ENCODE data around the gene EIF2S3B. TPM values are rescaled to one million over a fixed set of nuclear protein-coding genes. Genes with fewer than 3 reads are reported as not detected.

Gene EIF2S3B
- total RNA-seq, 2 experiments from 2014 or later, result 0.95 to 1.0 TPM

DNA sequence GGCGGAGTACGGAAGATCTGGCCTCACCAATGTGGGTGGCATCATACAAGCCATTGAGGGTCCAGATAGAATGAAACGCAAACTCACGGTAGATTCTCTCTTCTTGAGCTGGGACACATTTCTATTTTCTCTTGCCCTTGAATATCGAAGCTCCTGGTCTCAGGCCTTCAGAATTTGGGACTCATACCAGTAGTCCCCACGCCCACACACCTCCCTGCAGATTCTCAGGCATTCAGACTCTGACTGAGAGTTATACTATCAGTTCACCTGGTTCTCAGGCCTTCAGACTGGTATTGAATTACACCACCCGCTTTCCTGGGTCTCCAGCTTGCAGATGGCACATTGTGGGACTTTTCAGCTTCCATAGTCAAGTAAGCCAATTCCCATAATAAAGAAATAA lies 37.8 kb downstream of the EIF2S3B start:
- DNase-seq (ENCODE audit: low spot score), result no peak
- intact Hi-C loops (cut with micrococcal nuclease; ENCODE audit: unreplicated experiment), result no loop called here

GRCh38 chr12:10551375-10551774 lies 45.7 kb downstream of the EIF2S3B start:
- intact Hi-C loops (cut with micrococcal nuclease; ENCODE audit: unreplicated experiment), result loop anchor here (10.0 kb wide), 1 partner anchor 807 kb away; no protein-coding TSS in a partner anchor
- CTCF ChIA-PET (ENCODE audit: unreplicated experiment), result no interaction called here
- no peak for TF ChIP-seq EZH2phosphoT487 (IDR thresholded peaks at IDR 0.05; ENCODE audit: borderline replicate concordance, low read depth, low read length)
- TF ChIP-seq CTCF (conservative IDR thresholded peaks at IDR 0.05; ENCODE audit: low read length), result no peak

More for the DNA sequence above, 37.8 kb downstream of the EIF2S3B start:
- Histone ChIP-seq H3K79me2 (ENCODE audit: insufficient read depth, low read depth, low read length) (no peaks in the 10 kb centered on the region), H3K36me3 (ENCODE audit: insufficient read depth, low read length) (peaks cover 19% of the 10 kb centered on the region), H3K4me3 (ENCODE audit: low read depth, low read length, poor library complexity, severe bottlenecking) (no peak overlapping the region), H3K4me1 (ENCODE audit: insufficient read depth, low read length, poor library complexity, severe bottlenecking) (peaks cover 27% of the 10 kb centered on the region), H2AFZ (ENCODE audit: low read length) (0 out of 2 replicates have a peak overlapping the region, but pooled peaks have one; percentile 8), H4K20me1 (ENCODE audit: insufficient read depth, low read length) (no peaks in the 10 kb centered on the region), H3K9me3 (ENCODE audit: low read length) (peaks cover 30% of the 10 kb centered on the region; the same call in 1 of the 2 replicates), H3K27ac (ENCODE audit: low read depth, low read length, poor library complexity, severe bottlenecking) (no peak overlapping the region), H3K4me2 (ENCODE audit: low read length) (no peak overlapping the region), H3K9me2 (ENCODE audit: insufficient read depth, low read length) (no peaks in the 10 kb centered on the region)
- no TSS peak for BruUV-seq (replicated peaks)
- CTCF ChIA-PET (ENCODE audit: unreplicated experiment), result no interaction called here
- POLR2A ChIA-PET, result interaction anchor here (1.7 to 2.3 kb wide), 2 partner anchors 11 to 14 kb away, joined by 4 to 8 read pairs; no protein-coding TSS in a partner anchor
- TF ChIP-seq CTCF (conservative IDR thresholded peaks at IDR 0.05; ENCODE audit: low read length) (no peak), EZH2phosphoT487 (IDR thresholded peaks at IDR 0.05; ENCODE audit: borderline replicate concordance, low read depth, low read length) (no peak)

DNA sequence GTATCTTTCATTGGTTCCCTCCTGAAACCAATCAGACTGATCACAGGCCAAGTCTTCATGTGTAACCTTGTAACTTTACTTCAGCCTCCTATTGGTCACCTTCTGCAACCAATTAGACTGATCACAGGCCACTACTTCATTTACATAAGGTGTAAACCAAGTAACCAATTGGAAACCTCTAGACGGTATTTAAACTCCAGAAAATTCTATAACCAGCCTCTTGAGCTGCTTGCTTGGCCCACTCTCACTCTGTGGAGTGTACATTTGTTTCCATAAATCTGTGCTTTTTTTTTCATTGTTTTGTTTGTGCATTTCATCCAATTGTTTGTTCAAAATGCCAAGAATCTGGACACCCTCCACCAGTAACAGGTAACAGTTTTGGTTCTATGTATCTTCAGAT lies 47.5 kb downstream of the EIF2S3B start:
- no peaks in the 10 kb centered on the region for H4K20me1 ChIP-seq (ENCODE audit: insufficient read depth, low read length)
- no peaks in the 10 kb centered on the region for H3K9me2 ChIP-seq (ENCODE audit: insufficient read depth, low read length)
- H3K79me2 ChIP-seq (ENCODE audit: insufficient read depth, low read depth, low read length), result no peaks in the 10 kb centered on the region
- ChIA-PET CTCF (ENCODE audit: unreplicated experiment) (no interaction called here), POLR2A (no interaction called here)
- H3K9me3 ChIP-seq (ENCODE audit: low read length), result peaks cover 35% of the 10 kb centered on the region; the same call in 1 of the 2 replicates
- H2AFZ ChIP-seq (ENCODE audit: low read length), result no peak overlapping the region; the same call in 1 of the 2 replicates
- H3K4me1 ChIP-seq (ENCODE audit: insufficient read depth, low read length, poor library complexity, severe bottlenecking), result peaks cover 39% of the 10 kb centered on the region
- H3K36me3 ChIP-seq (ENCODE audit: insufficient read depth, low read length), result peaks cover 30% of the 10 kb centered on the region
- H3K4me2 ChIP-seq (ENCODE audit: low read length), result no peak overlapping the region
- no peak overlapping the region for H3K27ac ChIP-seq (ENCODE audit: low read depth, low read length, poor library complexity, severe bottlenecking)
- no peak for DNase-seq (ENCODE audit: low spot score)
- TF ChIP-seq EZH2phosphoT487 (IDR thresholded peaks at IDR 0.05; ENCODE audit: borderline replicate concordance, low read depth, low read length), result no peak
- intact Hi-C loops (cut with micrococcal nuclease; ENCODE audit: unreplicated experiment), result loop anchor here (10.0 kb wide), 1 partner anchor 808 kb away; no protein-coding TSS in a partner anchor
- BruUV-seq (replicated peaks), result no TSS peak
- no peak overlapping the region for H3K4me3 ChIP-seq (ENCODE audit: low read depth, low read length, poor library complexity, severe bottlenecking)

More at GRCh38 chr12:10551375-10551774, 45.7 kb downstream of the EIF2S3B start:
- no TSS peak for BruUV-seq (replicated peaks)
- H3K4me1 ChIP-seq (ENCODE audit: insufficient read depth, low read length, poor library complexity, severe bottlenecking), result peaks cover 21% of the 10 kb centered on the region
- H2AFZ ChIP-seq (ENCODE audit: low read length), result no peak overlapping the region
- no peak for DNase-seq (ENCODE audit: low spot score)
- peaks cover 30% of the 10 kb centered on the region for H3K36me3 ChIP-seq (ENCODE audit: insufficient read depth, low read length)
- H3K9me2 ChIP-seq (ENCODE audit: insufficient read depth, low read length), result no peaks in the 10 kb centered on the region
- H3K9me3 ChIP-seq (ENCODE audit: low read length), result peaks cover 35% of the 10 kb centered on the region; the same call in 1 of the 2 replicates
- H3K27ac ChIP-seq (ENCODE audit: low read depth, low read length, poor library complexity, severe bottlenecking), result no peak overlapping the region
- H3K4me2 ChIP-seq (ENCODE audit: low read length), result no peak overlapping the region
- H3K79me2 ChIP-seq (ENCODE audit: insufficient read depth, low read depth, low read length), result no peaks in the 10 kb centered on the region
- H3K4me3 ChIP-seq (ENCODE audit: low read depth, low read length, poor library complexity, severe bottlenecking), result no peak overlapping the region
- no peaks in the 10 kb centered on the region for H4K20me1 ChIP-seq (ENCODE audit: insufficient read depth, low read length)
- POLR2A ChIA-PET, result no interaction called here
